Ramos (cell line): ENCODE results near the gene CPEB4.

Experiments used
- in situ Hi-C: fragments of 300-500 bp; cut with MboI; formaldehyde crosslinking; loops from one replicate; pipeline ENCODE4 v1.14.3; 2022; ENCODE audit warnings: low sequenced_read_pairs; ENCODE audit not compliant: unreplicated experiment

CPEB4 gene

GRCh38 chr5:173970878-173971650 lies 82.9 kb downstream of the CPEB4 start:
- in situ Hi-C loops, result loop anchor here (5.0 kb wide), 1 partner anchor 349 kb away; no protein-coding TSS in a partner anchor

GRCh38 chr5:173971681-173972345 lies 83.7 kb downstream of the CPEB4 start:
- in situ Hi-C loops, result loop anchor here (5.0 kb wide), 1 partner anchor 350 kb away; no protein-coding TSS in a partner anchor

- in situ Hi-C loops, result loop anchor here (5.0 kb wide), 1 partner anchor 350 kb away; no protein-coding TSS in a partner anchor
Measured at GRCh38 chr5:173972607-173972924, 84.4 kb downstream of the CPEB4 start.

- in situ Hi-C loops, result loop anchor here (5.0 kb wide), 1 partner anchor 351 kb away; no protein-coding TSS in a partner anchor
Measured at GRCh38 chr5:173972925-173973615, 84.9 kb downstream of the CPEB4 start.

GRCh38 chr5:173973616-173973969 lies 85.4 kb downstream of the CPEB4 start:
- in situ Hi-C loops, result loop anchor here (5.0 kb wide), 1 partner anchor 351 kb away; no protein-coding TSS in a partner anchor

- in situ Hi-C loops, result loop anchor here (5.0 to 25.0 kb wide), 2 partner anchors 352 to 687 kb away; no protein-coding TSS in a partner anchor
Measured at GRCh38 chr5:173974688-173975239, 86.6 kb downstream of the CPEB4 start.

GRCh38 chr5:173981185-173981761 lies 93.1 kb downstream of the CPEB4 start:
- in situ Hi-C loops, result loop anchor here (25.0 kb wide), 1 partner anchor 694 kb away; no protein-coding TSS in a partner anchor

- in situ Hi-C loops, result loop anchor here (25.0 kb wide), 1 partner anchor 697 kb away; no protein-coding TSS in a partner anchor
Measured at GRCh38 chr5:173984218-173984617, 96.1 kb downstream of the CPEB4 start.

- in situ Hi-C loops, result loop anchor here (25.0 kb wide), 1 partner anchor 701 kb away; no protein-coding TSS in a partner anchor
Measured at GRCh38 chr5:173988554-173989431, 100.6 kb downstream of the CPEB4 start, which contains the start of gene C5orf47. Gene C5orf47, plus strand, starts transcription at chr5:173989170. Its CDS starts 94 bp downstream, at chr5:173989264.

GRCh38 chr5:173989432-173990082 lies 101.4 kb downstream of the CPEB4 start:
- in situ Hi-C loops, result loop anchor here (25.0 kb wide), 1 partner anchor 702 kb away; no protein-coding TSS in a partner anchor

- in situ Hi-C loops, result loop anchor here (25.0 kb wide), 1 partner anchor 710 kb away; no protein-coding TSS in a partner anchor
Measured at GRCh38 chr5:173997331-173997730, 109.2 kb downstream of the CPEB4 start.

- in situ Hi-C loops, result loop anchor here (25.0 kb wide), 1 partner anchor 711 kb away; no protein-coding TSS in a partner anchor
Measured at GRCh38 chr5:173998531-173998930, 110.4 kb downstream of the CPEB4 start.

GRCh38 chr5:174000076-174000475 lies 111.9 kb downstream of the CPEB4 start:
- in situ Hi-C loops, result no loop called here

- in situ Hi-C loops, result no loop called here
Measured at GRCh38 chr5:174003795-174004194, 115.6 kb downstream of the CPEB4 start.

- in situ Hi-C loops, result no loop called here
Measured at GRCh38 chr5:174008922-174009321, 120.8 kb downstream of the CPEB4 start.

GRCh38 chr5:174010365-174010764 lies 122.2 kb downstream of the CPEB4 start:
- in situ Hi-C loops, result no loop called here

GRCh38 chr5:174011441-174011840 lies 123.3 kb downstream of the CPEB4 start:
- in situ Hi-C loops, result no loop called here
